GM21723 (cell line): ENCODE data around the gene GRHL3.

Experiments used
- ATAC-seq: cut with Tn5 transposase; IDR thresholded peaks from one replicate; pipeline ENCODE4 v1.9.1; 2021; ENCODE audit warnings: mild to moderate bottlenecking, moderate library complexity; ENCODE audit not compliant: unreplicated experiment

GRHL3 gene

DNA sequence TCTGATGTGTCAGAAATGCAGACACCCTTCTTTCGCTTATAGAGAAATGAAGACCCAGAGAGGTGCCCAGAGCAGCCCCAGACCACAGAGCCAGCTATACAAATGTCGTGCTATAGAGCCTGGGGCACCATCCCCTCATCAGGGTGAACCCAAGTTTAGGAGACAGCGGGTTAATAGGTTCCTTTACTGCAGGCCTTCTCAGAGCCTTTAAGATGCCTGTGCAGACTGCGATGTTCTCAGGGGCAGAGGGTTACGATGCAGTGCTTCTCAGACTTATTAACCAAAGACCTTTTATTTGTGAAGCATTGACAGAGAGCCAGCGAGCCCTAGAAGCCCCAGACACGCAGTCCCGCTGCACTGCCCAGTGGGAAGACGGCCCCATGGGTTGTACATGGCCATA is 47.5 kb downstream of the GRHL3 start:
- no peak for ATAC-seq

DNA sequence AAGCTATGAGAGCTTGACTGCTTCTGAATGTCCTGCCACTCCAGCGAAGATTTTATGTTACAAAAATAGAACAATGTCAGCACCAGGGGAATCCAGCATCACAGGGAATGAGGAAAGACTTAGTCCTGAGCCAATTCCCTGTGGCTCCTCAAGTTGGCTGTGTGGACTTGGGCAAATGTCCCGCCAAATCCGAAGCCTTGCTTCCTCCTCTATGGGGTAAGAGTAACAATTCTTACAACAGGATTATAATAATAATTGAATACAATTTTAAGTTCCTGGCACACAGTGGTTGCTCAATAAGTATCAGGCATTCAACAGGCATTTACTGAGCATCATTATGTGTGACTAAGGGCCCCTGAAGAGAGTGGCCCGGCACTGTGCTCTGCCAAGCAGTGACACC is 50.0 kb downstream of the GRHL3 start:
- no peak for ATAC-seq

DNA sequence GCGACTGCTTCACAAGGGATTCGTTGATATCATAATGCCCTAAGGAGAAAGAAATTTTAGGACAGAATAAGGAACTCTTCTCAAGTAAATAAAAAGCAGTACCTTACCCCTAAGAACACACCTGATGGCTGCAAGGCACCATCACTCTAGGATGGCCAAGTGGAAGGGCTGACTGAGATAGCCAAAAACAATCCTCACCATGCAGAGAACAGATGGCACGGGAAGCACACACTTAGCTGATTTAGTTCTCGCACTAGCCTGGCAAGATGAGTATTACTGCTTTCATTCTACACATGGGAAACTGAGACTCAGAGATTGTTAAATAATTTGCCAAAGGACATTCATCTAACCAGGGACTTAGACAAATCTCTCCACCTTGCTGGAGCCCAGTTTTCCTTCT is 50.6 kb downstream of the GRHL3 start:
- no peak for ATAC-seq

DNA sequence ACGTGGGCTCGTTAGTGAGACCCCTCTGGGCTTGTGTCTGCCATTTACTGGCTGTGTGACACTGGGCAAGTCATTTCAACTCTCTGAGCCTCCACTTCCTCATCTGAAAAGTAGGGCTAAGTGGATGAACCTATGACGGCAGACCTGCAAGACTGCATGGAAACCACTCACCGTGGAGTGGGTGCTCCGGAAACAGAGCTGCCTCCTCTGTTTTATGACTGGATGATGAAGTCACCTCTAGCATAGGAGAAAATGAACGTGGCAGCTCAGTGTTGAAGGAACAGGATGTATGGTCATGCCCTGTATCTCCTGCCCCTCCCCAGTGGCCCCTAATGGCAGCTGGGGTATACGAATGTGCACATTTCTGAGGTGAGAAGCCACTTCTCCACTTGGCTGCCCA is 53.9 kb downstream of the GRHL3 start:
- no peak for ATAC-seq

DNA sequence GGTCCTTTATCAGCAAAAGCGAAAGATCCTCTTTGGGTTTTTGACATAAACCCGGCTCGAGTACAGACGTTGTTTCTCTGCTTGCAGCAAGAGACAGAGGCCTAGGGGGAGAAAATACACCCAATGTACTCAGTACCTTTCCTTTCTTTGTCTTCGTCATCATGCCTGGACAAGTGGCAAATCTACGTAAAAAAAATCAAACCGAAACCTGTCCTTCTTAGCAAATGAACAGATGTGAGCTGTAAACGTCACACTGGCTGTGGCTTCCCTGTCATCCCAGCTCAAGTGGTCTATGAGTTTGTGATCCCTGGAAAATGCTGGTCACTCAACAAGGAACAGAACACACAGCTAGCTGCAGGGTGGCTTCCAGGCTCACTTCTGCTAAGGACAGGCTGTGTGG is 54.6 kb downstream of the GRHL3 start:
- no peak for ATAC-seq

DNA sequence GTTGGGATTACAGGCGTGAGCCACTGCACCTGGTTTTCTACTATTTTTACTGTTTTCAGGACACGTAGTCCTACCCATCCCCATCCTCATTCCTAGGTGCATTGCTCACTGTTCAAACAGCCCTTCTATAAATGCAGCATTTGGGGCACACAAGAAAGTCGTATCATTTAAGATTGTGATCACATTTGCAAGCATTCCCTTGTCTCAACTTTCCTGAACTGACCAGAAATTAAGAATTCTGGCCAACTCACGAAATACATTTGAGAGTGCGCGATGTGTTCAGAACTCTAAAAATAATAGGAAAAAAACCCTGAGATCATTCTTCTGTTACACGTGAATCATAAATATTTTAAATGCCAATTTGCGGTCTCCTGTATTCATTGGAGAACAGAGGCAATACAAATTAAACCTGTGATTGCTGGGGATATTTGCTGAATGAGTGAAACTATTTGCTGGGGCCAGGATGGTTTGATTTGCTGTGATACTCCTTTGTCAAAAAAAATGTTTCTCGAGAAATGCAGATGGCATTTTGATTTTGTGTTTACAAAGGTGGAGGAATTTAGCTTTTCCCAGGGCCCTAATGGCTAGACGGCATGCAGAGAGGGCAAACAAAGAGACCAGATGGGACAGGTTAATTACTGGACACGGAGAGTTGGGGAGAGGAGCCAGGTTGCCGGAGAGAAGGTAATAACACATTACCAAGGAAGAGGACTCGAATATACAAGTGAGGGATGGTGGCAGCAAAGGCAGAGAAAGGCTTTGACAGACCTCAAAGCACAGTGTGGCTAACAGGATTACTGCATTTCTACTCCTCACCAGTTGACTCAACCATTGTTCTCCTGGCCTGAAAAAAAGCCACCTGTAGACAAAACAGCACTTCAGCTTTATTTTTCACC is 56.0 kb downstream of the GRHL3 start:
- no peak for ATAC-seq

DNA sequence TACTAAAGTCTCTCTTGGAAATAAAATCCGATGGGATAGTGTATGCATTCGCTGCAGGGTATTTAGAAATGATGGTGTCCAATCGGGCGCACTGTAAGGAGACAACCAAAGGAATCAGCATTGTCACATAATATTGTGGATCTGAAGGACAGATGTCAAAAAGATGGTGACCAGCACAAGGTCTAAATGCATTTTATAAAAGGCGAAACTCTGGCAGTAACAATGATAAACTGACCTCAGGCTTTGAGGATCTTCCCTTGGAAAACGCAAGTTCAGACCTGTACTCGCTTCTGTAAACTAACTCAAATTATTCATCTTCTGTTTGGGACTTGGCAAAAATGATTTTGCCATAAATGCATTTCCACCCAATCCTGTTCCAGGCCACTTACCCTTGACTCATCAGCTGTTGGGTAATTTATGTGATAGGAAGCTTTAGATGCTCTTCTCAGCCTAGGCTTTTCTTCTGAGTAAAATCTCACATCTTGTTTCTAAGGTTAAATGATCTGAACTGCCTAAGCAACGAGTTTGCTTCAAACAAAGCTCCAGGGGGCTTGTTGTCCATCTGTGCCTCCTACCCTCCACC is 60.7 kb downstream of the GRHL3 start:
- ATAC-seq, result no peak

DNA sequence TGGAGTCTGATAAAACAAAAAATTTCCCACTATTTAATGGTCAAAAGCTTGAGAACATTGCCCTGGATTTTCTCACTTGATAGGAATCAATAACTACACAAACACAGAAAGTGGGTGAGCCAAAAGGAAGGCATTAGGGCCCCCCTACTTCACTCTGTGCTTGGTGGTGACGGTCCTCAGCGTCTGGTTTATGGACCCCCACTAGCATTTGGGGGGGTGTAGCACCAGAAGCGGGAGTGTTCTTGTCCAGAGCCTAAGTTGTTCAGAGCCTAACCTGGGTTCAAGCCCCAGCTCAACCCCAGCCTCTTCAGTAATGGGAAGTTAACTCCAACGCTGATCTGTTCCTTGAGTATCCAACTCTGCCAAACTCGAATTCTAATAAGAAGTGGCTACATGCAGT is 61.4 kb downstream of the GRHL3 start:
- ATAC-seq, result no peak

DNA sequence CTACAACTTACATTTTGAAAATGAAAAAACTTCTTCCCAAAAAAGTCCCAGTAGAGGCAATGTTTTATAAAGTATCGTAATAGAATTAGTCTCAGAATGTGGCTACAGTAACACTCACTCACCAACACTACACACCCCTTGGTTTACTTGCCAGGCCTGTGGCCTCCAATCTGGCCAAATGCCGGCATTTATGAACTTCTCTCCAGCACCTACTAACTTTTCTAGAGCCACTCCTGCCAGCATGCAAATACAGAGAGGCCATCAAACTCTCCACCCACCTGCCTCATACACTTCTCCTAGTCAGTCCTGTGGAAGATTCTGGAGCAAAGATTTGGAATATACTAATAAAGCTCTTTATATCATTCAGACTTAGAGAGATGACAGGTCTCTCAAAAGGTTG is 62.1 kb downstream of the GRHL3 start:
- ATAC-seq, result no peak

DNA sequence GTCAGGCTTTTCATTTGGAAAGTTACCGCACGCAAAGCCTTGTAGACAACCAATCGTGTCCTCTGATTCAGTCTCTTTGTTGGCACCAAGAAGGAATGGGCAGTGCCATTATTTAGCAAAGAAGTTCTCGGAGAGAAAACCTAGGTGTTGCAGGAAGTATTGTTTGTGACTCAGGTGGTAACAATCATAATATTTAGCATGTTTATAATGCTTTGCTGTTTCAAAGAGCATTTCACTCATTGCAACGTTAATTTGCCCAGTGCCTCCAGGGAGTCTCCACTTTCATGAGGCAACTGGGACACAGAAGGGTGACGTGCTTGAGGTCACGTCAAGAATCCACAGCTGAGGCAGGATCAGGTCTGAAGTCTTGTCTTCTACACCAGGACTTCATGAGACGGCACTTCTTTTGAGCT is 63.0 kb downstream of the GRHL3 start:
- ATAC-seq, result no peak

DNA sequence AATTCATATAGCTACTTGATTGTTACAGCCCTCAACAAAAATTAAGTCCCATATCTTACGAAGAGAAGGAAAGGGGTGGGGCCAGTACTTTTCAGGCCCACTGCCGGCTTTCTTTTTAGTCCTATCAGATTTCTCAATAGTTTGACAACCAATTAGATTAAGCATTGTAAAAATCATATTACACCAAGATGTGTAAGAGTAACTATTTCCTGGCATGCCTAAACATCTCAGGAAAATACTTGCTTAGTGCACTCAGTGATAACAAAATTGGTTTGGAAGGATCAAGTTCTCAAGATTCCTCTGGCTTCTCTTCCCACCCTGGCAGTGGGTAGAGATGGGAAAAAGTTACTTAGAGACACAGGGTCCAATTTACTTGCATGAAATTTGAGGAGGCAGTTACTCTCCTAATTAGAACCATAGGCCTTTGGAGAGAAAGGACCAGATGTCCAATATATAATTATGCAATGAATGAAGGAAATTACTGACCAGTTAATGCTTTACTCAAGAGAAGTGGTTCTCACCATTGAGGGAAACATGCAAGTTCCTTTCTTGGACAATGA is 64.3 kb downstream of the GRHL3 start:
- no peak for ATAC-seq

DNA sequence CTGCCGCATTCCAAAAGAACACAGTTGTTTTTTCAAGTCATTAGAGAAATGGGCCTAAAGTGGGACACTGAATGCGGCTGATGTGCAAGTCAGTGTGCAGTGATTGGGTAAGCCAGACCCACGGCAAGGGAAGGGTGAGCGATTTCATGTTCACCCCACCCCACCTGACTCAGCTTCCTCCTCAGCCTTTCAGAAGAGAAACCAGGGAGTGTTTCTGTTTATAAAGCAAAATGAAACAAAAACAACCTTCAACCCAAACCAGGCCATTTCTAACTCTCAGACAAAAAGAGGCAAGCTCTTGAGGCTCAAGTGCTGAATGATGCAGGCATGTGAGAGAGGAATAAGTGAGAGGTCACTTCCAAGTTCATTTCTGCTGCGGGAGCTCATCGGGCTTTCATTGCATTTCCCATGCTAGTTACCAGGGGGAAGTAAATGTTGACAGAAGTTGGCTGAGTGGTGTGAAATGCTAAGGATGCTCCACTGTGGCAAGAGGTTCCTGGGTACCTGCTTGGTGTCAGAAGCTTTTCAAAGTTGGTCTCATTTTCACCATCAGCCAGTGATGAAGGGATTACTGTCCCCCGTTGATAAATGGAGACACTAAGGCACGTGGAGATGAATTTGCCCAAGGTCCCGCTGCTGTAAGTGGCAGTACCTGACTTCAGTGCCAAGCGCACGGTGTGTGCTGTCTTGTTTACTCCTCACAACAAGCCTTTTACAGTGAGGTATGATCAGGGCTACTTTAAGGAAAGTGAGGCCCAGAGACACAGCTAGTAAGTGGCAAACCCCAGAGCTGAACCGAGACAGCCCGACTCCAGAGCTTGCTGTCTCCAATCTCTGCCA is 65.3 kb downstream of the GRHL3 start:
- ATAC-seq, result no peak

DNA sequence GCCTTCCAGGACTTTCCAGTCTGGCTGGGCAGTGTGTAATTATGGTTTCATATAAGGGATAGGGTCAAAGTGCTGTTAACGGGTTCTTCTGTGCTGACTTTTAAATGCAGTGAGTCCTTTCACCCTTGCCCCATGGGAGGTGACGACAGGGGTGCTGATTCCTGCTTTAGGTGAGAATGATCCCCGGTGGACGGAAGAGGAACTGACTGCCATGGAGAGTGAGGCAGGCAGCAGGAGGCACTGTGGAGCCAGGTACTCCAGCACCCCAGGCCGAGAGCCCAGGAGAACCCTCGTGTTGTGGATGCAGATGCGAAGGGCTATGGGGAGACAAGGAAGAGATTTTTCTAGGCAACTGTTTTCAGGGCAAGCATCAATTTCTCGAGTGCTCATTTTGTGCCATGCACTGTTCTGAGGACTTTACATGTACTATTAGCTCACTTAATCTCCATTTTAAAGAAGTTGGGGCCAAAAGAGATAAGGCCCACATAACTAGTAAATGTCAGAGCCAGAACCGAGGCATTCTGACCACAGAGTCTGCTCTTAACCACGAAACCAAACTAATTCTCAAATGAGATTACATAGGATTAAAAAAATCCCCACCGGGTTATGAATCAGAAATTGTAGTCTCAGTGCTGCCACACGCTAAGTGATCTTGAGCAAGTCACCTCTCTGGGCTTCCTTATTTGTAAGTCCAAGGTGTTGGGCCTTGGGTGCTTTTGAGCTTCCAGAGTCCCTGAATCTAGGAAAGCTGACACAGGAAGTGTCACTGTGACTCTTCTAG is 66.2 kb downstream of the GRHL3 start:
- ATAC-seq, result no peak

DNA sequence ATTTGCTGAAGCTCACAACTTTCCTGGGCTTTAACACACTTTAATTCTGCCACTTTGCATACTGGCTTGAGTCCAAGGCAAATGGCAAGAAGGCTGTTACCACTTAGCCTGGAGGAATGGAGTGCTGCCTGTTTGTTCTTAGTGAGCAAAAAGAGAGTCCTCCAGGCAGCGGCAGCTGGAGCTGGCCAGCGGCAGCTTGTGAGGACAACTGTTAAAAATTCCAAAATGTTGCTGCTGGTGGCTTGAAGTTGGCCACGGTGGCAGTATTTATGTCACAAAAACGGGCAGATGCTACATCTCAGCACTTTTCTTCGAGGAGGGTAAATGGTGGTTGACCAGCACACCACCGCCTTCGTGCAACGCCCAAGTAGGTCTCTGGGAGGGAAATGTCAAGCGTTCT is 67.1 kb downstream of the GRHL3 start:
- ATAC-seq, result no peak

DNA sequence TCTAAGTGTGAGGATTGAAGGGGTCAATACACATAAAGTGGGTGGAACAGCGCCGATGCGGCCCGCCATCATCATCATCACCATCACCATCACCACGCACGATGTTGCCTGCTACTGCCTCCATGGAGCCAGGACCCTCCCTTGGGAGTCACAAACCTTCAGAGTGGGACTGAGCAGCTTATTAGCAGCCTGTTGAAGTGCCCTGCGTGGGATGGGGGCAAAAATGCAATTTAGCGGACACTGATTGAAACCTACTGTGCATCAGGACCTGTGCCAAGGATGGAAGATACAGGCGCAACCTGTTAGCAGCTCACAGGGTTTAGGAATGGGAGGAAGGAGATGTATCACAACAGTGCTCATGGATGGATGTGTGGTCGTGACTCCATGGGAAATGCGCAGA is 67.8 kb downstream of the GRHL3 start:
- no peak for ATAC-seq

DNA sequence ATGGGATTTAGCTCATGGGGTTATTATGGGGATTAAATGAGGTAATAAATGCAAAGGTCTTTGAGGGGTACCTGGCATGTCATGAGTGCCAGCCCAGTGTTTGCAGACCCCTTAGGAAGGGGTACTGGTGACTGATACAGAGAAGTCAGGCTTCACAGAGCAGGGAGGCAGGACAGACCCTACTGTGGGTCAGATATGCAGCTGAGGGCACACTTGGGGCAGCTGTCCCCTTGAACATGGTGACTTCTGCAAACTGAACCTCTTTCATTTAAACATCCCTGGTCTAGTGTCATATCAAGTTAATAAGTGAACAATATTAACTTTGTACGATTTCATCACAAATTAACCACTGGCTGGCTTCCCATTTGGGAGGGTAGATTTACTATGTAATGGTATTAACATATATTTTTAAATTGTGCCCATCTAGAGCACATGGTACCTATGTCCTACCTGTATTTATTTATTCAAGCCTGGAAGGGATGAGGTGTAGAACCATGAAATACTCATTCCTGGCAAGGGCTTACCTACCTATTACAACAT is 68.5 kb downstream of the GRHL3 start:
- no peak for ATAC-seq

DNA sequence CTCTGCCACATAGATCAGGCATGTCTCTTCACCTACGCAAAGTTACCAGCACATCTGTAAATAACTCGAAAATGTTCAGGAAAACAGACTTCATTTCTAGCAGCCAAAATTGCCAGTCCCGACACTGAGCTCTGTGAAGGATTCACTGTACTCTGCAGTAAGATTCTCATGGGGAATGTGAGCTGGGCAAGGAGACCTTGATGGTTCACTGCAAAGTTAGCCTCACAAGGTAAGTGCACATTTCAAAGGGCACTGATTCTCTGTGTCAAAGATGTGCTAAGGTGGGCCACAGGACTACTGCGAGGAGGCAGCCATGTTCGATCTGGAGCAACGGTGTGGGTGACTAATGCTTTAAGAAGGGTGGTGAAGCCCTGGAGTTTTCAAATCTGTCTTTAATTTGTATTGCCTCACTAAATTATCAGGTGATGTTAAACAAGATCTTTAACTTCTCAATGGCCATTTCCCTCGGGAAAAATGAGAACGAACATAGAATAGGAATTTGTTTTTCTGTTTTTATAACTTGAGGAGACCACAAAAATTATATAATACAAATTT is 69.3 kb downstream of the GRHL3 start:
- no peak for ATAC-seq

DNA sequence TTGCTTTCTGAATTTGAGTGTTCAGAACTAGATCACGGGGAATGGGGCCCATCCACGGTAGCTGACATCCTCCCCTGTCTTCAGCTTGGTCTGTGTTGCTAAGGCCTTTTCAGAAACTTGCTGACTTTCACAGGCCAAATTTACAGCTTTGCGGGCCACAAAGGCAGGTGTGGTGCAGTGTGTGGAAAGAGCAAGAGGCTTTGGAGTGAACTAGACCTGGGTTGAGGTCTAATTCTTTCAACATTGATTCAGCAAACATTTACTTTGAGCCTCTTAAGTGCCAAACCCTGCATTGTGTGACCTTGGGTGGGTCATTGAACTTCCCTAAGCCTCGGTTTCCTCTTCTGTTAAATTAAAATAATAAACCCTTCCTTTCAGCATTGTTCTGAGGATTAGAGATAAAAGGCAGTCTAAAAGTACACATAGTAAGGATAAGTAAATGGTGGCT is 70.1 kb downstream of the GRHL3 start:
- no peak for ATAC-seq

DNA sequence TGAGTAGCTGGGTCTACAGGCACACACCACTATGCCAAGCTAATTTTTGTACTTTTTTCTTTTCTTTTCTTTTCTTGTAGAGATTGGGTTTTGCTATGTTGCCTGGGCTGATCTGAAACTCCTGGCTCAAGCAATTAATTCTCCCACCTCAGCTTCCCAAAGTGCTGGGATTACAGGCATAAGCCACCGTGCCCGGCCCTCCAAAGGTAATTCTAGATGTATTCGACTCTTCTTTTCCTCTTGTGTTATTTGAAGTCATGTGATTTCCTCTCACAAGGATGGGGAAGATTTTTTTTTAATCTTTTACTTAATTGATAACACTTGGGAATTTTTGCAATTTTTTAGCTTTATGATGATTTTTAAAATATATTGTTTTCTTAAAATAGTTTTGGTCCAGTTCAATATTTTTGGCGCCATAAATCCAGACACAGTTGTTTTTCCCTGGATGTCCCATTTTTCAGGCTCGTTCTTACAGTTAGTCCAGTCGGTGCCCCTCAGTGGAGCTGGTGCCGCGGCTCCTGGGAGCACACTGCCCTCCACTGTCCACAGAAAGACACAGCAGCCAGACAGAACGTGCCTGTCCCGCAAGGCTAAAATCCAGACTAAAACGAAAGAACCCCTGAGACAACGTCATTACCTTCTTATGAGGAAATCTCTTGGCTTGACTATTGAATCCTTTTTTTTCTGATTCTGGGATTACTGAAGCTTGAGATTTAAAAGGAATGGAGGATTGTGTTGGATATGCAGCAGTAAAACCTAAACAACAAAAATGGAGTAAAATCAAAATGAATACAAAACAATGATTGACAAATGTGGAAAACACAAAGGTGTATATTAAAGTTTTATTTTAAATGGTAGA is 72.0 kb downstream of the GRHL3 start:
- ATAC-seq, result peak; percentile 44
